ENCODE measurements around the gene RABL6. TPM values are rescaled to one million over a fixed set of nuclear protein-coding genes. Genes with fewer than 3 reads are reported as not detected.

The RABL6 gene
- total RNA-seq, 2 experiments from 2014 or later = 113 to 123 TPM

Small RNA genes lying within 50 kb of the gene (microRNA-seq; reads per million reads assigned to microRNA genes)
- not detected for gene MIR4292
- gene MIR4479 = 9.8 reads per million, percentile 30 among the genes with 10 or more reads in this experiment

Other genes starting within 250 kb of the RABL6 start
- 1 to 10 TPM in 1 of 2 experiments, under 1 TPM in 1; 0.29 to 1.1 TPM for gene EGFL7, start 145.0 kb upstream of the RABL6 start, total RNA-seq
- gene AGPAT2, start 120.5 kb upstream of the RABL6 start, total RNA-seq = 10 to 100 TPM; 16.9 to 20.5 TPM
- not detected for gene DIPK1B, start 95.4 kb upstream of the RABL6 start, total RNA-seq
- gene LCN10, start 65.0 kb upstream of the RABL6 start, total RNA-seq = under 1 TPM in 1 of 2 experiments, not detected in 1; 0.68 TPM
- not detected for gene LCN6, start 59.4 kb upstream of the RABL6 start, total RNA-seq
- gene LCN8, start 49.7 kb upstream of the RABL6 start, total RNA-seq = not detected
- not detected for gene LCN15, start 43.4 kb upstream of the RABL6 start, total RNA-seq
- gene TMEM141, start 16.6 kb upstream of the RABL6 start, total RNA-seq = 10 to 100 TPM; 31.7 to 32.8 TPM
- under 1 TPM; 0.26 to 0.91 TPM for gene CCDC183, start 11.6 kb upstream of the RABL6 start, total RNA-seq
- 1 to 10 TPM; 3.9 to 4.4 TPM for gene AJM1, start 34.5 kb downstream of the RABL6 start, total RNA-seq
- 100 to 1,000 TPM in 1 of 2 experiments, 10 to 100 TPM in 1; 96.8 to 116 TPM for gene PHPT1, start 41.5 kb downstream of the RABL6 start, total RNA-seq
- gene MAMDC4, start 44.4 kb downstream of the RABL6 start, total RNA-seq = 10 to 100 TPM; 13.4 to 15.5 TPM
- 100 to 1,000 TPM; 283 to 360 TPM for gene EDF1, start 58.4 kb downstream of the RABL6 start, total RNA-seq
- gene TRAF2, start 78.6 kb downstream of the RABL6 start, total RNA-seq = 10 to 100 TPM; 58.4 to 67.6 TPM
- 100 to 1,000 TPM; 106 to 107 TPM for gene FBXW5, start 136.8 kb downstream of the RABL6 start, total RNA-seq
- 1 to 10 TPM in 1 of 2 experiments, not detected in 1; 1.7 TPM for gene C8G, start 137.3 kb downstream of the RABL6 start, total RNA-seq
- 1 to 10 TPM in 1 of 2 experiments, under 1 TPM in 1; 0.68 to 1.2 TPM for gene LCN12, start 144.3 kb downstream of the RABL6 start, total RNA-seq
- gene PTGDS, start 169.6 kb downstream of the RABL6 start, total RNA-seq = 1 to 10 TPM; 1.2 to 3.2 TPM
- under 1 TPM in 1 of 2 experiments, not detected in 1; 0.09 TPM for gene LCNL1, start 175.0 kb downstream of the RABL6 start, total RNA-seq
- gene PAXX, start 184.5 kb downstream of the RABL6 start, total RNA-seq = 10 to 100 TPM; 68.6 to 94.8 TPM
- 1 to 10 TPM; 3.8 to 7.8 TPM for gene CLIC3, start 188.6 kb downstream of the RABL6 start, total RNA-seq
- 10 to 100 TPM; 30.0 to 73.6 TPM for gene ABCA2, start 220.3 kb downstream of the RABL6 start, total RNA-seq
- gene FUT7, start 224.1 kb downstream of the RABL6 start, total RNA-seq = 1 to 10 TPM in 1 of 2 experiments, under 1 TPM in 1; 0.68 to 2.8 TPM
- gene NPDC1, start 238.2 kb downstream of the RABL6 start, total RNA-seq = 10 to 100 TPM; 30.4 to 55.6 TPM
- gene ENTPD2, start 246.1 kb downstream of the RABL6 start, total RNA-seq = not detected

Measured in activated CD8-positive, alpha-beta memory T cell treated with anti-CD3 and anti-CD28 coated beads, Interleukin-2, amount 10 ng/mL, durations not matched to agents 7 days and 5 days (primary cell).